A549 (cell line): Measurements from ENCODE around the gene P4HB.

Experiments
- TF ChIP-seq, protein P1 (sequence below): fragments of >200 bp; sonication (Bioruptor Twin); formaldehyde crosslinking; IDR thresholded peaks from 3 replicates; pipeline ENCODE4 v1.5.1; 2016
- TF ChIP-seq, protein P2 (sequence below): IDR thresholded peaks from 2 replicates; pipeline ENCODE4 v1.6.1; 2012

DNA sequence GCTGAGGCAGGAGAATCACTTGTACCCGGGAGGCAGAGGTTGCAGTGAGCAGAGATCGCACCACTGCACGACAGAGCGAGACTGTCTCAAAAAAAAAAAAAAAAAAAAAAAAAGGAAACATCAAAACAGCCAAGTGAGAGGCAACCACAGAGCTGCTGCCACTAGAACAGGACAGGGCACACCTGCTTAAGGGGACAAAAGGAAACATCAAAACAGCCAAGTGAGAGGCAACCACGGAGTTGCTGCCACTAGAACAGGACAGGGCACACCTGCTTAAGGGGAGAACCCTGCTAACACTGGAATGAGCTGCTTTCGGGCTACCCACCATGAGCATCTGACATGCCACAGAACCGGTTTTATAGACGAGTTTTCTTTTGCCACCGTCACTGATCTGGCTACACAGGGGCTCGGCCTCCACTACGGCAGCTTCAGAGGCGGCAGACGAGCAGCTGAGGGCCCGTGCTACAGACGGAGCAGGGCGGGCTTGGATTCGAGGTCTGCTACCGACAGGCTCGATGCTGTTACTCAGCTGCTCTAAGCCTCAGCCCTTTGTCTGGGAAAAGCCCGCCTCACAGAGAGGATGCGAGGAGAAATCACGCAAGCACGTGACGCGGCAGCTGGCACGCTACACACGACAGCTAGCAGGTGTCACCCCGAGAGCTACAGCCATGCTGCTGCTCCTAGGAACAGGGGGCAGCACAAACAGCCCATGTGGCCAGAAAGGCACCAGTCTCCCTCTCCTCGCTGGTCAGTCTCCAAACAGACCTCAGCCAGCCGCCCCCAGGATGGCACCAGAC is 2.0 kb downstream of the P4HB start:
- TF ChIP-seq, protein P1, sequence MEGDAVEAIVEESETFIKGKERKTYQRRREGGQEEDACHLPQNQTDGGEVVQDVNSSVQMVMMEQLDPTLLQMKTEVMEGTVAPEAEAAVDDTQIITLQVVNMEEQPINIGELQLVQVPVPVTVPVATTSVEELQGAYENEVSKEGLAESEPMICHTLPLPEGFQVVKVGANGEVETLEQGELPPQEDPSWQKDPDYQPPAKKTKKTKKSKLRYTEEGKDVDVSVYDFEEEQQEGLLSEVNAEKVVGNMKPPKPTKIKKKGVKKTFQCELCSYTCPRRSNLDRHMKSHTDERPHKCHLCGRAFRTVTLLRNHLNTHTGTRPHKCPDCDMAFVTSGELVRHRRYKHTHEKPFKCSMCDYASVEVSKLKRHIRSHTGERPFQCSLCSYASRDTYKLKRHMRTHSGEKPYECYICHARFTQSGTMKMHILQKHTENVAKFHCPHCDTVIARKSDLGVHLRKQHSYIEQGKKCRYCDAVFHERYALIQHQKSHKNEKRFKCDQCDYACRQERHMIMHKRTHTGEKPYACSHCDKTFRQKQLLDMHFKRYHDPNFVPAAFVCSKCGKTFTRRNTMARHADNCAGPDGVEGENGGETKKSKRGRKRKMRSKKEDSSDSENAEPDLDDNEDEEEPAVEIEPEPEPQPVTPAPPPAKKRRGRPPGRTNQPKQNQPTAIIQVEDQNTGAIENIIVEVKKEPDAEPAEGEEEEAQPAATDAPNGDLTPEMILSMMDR: no peak
- TF ChIP-seq, protein P2, sequence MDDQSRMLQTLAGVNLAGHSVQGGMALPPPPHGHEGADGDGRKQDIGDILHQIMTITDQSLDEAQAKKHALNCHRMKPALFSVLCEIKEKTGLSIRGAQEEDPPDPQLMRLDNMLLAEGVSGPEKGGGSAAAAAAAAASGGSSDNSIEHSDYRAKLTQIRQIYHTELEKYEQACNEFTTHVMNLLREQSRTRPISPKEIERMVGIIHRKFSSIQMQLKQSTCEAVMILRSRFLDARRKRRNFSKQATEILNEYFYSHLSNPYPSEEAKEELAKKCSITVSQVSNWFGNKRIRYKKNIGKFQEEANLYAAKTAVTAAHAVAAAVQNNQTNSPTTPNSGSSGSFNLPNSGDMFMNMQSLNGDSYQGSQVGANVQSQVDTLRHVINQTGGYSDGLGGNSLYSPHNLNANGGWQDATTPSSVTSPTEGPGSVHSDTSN: no peak
